ENCODE results near the gene FRYL.

- no peak for TF ChIP-seq CTCF (IDR thresholded peaks at IDR 0.05)
- TF ChIP-seq POLR2AphosphoS5 (IDR thresholded peaks at IDR 0.05): no peak
- TF ChIP-seq POLR2A (IDR thresholded peaks at IDR 0.05; ENCODE audit: low read depth): no peak
These were observed 109.5 kb downstream of the FRYL start for GRCh38 chr4:48670587-48670986.
